ENCODE results near the gene FAM13C.

Gene FAM13C

GRCh38 chr10:59323831-59324401 lies 38.4 kb downstream of the FAM13C start:
- H3K4me3 ChIP-seq (ENCODE audit: low read length): no peak overlapping the region
- DNase-seq (ENCODE audit: low read depth, low spot score): no peak

GRCh38 chr10:59323036-59323459 lies 39.3 kb downstream of the FAM13C start:
- H3K4me3 ChIP-seq (ENCODE audit: low read length): no peak overlapping the region
- no peak for DNase-seq (ENCODE audit: low read depth, low spot score)

DNA sequence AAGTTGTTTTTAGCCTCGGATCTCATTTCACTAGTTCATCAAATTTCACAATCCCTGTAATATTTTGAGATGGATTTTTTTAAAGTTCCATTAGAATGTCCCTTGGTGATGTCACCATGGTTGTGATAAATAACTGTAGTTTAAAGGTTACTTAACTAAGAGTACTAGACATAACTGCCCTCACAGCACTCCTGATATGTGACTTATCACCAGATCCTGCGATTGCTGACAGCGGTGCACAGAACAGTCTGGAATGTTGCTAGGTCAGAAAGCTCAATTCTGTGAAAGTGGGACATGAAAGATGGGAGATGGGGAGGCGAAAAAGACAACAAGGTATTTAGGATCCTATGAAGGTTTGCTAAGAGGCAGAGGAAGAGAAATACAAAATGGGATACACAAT lies 40.2 kb downstream of the FAM13C start:
- H3K4me3 ChIP-seq (ENCODE audit: low read length): no peak overlapping the region
- no peak for DNase-seq (ENCODE audit: low read depth, low spot score)

DNA sequence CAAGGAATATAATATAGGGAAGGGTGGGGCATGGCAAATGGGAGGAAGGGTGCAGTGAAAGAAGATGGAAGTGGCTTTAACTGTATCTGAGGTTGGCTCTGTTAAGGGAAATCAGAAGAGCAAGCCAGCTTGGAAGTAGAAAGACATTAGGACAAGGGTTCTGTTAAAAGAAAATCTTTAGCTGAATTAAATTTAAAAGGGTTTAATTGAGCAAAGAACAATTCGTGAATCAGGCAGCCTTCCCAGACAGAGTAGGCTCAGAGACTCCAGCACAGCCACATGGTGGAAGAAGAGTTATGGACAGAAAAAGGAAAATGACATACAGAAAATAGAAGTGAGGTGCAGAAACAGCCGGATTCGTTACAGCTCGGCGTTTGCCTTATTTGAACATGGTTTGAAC lies 42.0 kb downstream of the FAM13C start:
- no peak overlapping the region for H3K4me3 ChIP-seq (ENCODE audit: low read length)
- no peak for DNase-seq (ENCODE audit: low read depth, low spot score)

DNA sequence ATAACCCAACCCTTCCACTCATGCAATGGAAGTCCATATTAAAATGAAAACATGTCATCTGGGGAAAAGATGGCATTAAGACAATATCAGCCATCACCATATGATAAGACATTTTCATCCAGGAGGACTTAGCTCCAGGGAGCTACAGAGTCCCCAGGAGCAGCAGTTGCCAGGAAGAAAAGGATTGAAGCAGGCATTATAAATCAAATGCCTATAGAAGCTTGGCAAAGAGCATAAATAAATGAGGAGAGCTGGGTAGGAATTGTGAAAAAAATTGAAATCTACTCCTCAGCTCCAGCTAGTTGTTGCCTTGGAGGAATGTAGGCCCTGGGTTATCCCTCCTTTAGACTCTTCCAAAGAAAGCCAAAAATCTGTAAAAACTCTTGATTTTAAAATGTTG lies 42.5 kb downstream of the FAM13C start:
- DNase-seq (ENCODE audit: low read depth, low spot score): no peak
- no peak overlapping the region for H3K4me3 ChIP-seq (ENCODE audit: low read length)

- no peak for DNase-seq (ENCODE audit: low read depth, low spot score)
- no peak overlapping the region for H3K4me3 ChIP-seq (ENCODE audit: low read length)
Measured at GRCh38 chr10:59317066-59317465, 45.3 kb downstream of the FAM13C start.

DNA sequence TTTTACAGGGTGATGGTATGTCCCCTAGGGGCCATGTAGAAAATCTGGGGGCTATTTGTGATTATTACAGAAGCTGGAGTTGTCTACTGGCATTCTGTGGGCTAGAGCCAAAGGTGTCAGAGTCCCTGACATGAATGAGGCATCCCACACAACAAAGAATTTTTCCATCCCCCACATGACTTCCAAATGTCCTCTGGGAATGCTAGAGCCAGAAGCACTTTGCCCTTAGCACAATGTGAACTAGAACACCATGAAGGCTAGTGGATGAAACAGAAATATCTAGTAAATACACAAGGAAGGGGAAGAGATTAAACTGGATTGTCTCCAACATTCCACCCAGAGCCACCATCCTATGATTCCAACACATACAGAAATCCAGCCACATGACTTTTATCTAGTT lies 46.9 kb downstream of the FAM13C start:
- no peak overlapping the region for H3K4me3 ChIP-seq (ENCODE audit: low read length)
- DNase-seq (ENCODE audit: low read depth, low spot score): no peak

DNA sequence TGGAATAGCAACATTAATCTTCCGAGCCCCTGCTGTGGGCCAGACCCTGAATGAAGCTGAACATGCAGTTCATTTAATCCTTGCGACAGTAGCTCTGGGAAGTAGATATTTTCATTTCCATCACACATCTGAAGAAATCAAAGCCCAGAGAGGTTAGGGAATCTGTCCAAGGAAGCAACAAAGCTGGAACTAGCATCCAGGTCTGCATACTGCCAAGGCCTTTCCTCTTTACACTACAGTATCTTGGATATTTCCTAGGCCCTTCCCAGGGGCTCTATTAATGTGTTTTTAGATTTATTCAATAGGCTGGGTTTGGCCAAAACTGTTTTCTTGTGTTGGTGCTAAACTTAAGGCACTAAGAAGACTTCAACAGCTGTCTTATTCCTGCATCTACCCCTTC lies 48.1 kb downstream of the FAM13C start:
- DNase-seq (ENCODE audit: low read depth, low spot score): no peak
- H3K4me3 ChIP-seq (ENCODE audit: low read length): no peak overlapping the region

- no peak for DNase-seq (ENCODE audit: low read depth, low spot score)
- no peak overlapping the region for H3K4me3 ChIP-seq (ENCODE audit: low read length)
Measured at GRCh38 chr10:59312247-59312646, 50.1 kb downstream of the FAM13C start.

- DNase-seq (ENCODE audit: low read depth, low spot score): no peak
- no peak overlapping the region for H3K4me3 ChIP-seq (ENCODE audit: low read length)
Measured at GRCh38 chr10:59311025-59311424, 51.3 kb downstream of the FAM13C start.

DNA sequence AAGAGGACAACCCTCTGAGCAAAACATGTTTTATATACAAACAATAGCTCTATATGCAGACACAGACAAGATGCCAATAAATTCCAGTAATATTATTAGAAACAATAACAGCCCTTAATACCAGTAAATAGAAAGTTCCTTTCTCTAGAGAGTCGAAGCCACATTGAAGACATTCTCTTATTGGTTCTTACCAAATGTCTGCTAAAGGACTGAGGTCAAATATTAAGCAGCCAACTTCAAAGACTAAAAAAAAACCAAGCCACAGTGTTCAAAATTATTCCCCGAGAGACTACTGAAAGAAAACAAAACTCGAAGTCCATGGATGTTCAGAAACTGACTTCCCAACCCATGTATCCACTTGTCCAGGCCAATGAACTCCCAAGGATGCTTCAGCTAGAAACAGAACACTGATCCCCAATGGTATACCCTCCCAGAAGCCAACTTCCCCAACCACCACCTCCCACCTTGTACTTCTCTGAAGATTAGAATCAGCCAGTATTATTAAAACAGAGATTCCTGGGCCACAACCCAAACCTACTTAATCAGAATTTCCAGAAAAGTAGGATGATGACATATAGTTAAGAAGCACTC lies 51.9 kb downstream of the FAM13C start:
- no peak for DNase-seq (ENCODE audit: low read depth, low spot score)
- no peak overlapping the region for H3K4me3 ChIP-seq (ENCODE audit: low read length)

DNA sequence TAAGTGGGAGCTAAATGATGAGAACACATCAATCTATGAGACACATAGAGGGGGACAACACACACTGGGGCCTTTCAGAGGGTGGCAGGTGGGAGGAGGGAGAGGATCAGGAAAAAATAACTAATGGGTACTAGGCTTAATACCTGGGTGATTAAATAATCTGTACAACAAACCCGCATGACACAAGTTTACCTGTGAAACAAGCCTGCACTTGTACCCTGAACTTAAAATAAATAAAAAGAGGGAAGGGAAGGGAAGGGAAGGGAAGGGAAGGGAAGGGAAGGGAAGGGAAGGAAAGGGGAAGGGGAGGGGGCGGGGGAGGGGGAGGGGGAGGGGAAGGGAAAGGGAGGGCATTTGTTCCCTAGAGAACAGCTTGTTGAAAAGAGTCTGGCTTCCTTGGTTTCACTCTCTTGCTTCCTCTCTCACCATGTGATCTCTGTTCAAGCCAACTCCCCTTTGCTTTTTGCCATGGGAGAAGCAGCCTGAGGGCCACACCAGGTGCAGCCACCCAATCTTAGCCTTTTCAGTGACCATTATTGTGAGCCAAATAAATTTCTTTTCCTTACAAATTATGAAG lies 57.7 kb downstream of the FAM13C start:
- H3K4me3 ChIP-seq (ENCODE audit: low read length): no peak overlapping the region
- no peak for DNase-seq (ENCODE audit: low read depth, low spot score)

- no peak overlapping the region for H3K4me3 ChIP-seq (ENCODE audit: low read length)
- DNase-seq (ENCODE audit: low read depth, low spot score): no peak
Measured at GRCh38 chr10:59303018-59303417, 59.3 kb downstream of the FAM13C start.

DNA sequence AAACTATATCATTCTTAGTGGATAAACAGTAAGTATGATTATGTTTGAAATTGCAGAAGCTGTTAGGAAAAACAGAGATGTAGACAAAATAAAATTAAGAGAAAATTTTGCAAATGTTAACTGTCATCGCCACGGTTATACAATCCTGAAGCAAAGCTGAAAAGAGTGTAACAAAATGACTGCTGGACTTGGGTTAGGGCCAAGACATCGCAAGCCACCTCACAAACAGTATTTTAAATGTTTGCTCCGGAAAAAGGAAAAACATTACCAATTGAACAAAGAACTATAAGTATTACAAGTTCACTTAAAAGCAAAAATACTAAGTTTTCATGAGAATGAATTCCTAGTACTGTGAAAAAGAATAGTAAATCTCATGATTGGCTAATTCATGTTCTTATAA lies 60.0 kb downstream of the FAM13C start:
- no peak for DNase-seq (ENCODE audit: low read depth, low spot score)
- H3K4me3 ChIP-seq (ENCODE audit: low read length): no peak overlapping the region

GRCh38 chr10:59301067-59301754 lies 61.1 kb downstream of the FAM13C start:
- H3K4me3 ChIP-seq (ENCODE audit: low read length): no peak overlapping the region
- DNase-seq (ENCODE audit: low read depth, low spot score): no peak

DNA sequence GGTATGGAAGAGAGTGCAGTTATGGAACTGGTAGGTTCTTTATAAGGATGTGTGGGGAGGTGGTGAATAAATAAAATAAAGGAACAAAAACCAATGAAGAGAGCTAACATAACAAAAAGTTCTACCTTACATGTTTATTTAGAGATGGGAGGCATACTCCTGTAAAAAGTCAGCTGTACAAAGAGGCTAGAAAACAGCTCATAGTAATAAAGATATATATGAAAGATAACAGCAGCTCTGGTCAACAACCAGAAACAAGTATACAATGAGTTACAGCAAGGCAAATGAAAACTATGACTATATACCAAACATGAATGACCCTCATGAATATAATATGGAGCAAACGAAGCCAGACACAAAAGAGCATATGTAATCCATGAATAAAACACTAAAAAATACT lies 62.0 kb downstream of the FAM13C start:
- no peak for DNase-seq (ENCODE audit: low read depth, low spot score)
- H3K4me3 ChIP-seq (ENCODE audit: low read length): no peak overlapping the region

DNA sequence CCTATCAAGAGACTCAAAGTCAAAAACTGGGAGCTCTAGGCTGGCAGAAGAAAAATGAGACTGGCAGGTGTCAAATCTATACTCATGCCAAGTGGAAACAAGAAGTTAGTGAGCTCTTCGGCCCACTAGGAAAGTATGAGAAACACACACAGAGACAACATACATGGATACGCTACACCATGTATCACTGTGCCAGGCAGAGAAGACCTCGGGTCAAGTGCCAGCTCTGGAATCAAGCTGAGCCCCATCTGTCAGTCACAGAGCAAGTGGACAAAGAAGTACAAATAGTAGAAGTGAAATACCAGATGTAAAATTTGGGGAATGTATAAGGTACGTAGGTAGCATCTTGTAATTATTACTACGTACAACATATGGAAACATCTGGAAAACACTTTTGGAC lies 62.4 kb downstream of the FAM13C start:
- no peak overlapping the region for H3K4me3 ChIP-seq (ENCODE audit: low read length)
- no peak for DNase-seq (ENCODE audit: low read depth, low spot score)

DNA sequence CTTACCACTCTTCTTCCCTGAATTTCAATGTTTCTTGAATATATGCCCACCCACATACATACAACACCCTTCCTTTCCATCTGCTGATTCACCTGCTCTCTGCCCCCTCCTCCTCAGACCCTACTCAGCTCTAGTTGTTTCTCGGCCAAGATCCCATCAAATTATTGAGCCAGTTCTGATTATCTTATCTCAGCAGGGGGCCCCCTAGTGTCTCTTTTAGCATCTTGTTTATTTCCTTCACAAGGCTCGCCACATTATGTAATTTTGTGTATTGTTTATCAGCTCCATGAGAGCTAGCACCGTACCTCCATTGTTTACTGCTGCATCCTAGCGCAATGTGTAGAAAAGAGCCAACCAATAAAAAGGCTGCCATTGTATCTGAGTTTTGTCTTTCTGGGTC lies 71.9 kb downstream of the FAM13C start:
- no peak overlapping the region for H3K4me3 ChIP-seq (ENCODE audit: low read length)
- no peak for DNase-seq (ENCODE audit: low read depth, low spot score)

DNA sequence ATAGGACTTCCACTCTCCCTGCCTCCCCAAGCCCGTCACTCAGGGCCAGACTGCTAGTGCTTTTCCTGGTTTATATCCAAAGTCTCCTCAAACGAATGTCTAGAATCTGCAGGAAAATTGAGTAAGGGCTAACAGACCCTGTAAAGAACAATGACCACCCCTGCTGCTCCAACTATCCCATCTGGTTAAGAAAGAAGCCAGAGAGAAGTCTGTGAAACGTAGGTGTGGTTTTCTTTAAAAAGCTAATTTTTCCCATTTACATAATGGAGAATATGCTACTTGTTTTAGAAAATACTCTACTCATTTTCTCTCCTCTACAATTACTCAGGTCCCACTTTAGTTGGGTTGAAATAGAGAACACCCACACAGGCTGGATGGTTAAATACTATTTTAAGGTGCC lies 72.5 kb downstream of the FAM13C start:
- DNase-seq (ENCODE audit: low read depth, low spot score): no peak

GRCh38 chr10:59287587-59288255 lies 74.6 kb downstream of the FAM13C start:
- H3K4me3 ChIP-seq (ENCODE audit: low read length): no peak overlapping the region
- DNase-seq (ENCODE audit: low read depth, low spot score): no peak

More for the DNA sequence above, 72.5 kb downstream of the FAM13C start:
- H3K4me3 ChIP-seq (ENCODE audit: low read length): no peak overlapping the region

Measured in Jurkat, Clone E6-1 (cell line).